SK-N-MC (cell line): ENCODE data around the gene GMNC.
A peak's percentile ranks its signal among the peaks of the same experiment; 100 is the strongest.

ENCODE experiments used
- DNase-seq: peaks from one replicate; pipeline ENCODE4 v3.0.0-alpha.2; 2011; ENCODE audit warnings: low read depth, low spot score
- H3K27ac ChIP-seq: fragments of 200-600 bp; sonication (generic); 2 replicates; pipeline ENCODE4 v1.5.1; 2016; ENCODE audit warnings: mixed run types
- H3K36me3 ChIP-seq: fragments of 200-600 bp; sonication (generic); 2 replicates; pipeline ENCODE4 v1.6.1; 2017; ENCODE audit warnings: antibody characterized with exemption, low read length, mixed read lengths; ENCODE audit not compliant: insufficient read depth
- H3K4me3 ChIP-seq: fragments of 200-600 bp; sonication (generic); 2 replicates; pipeline ENCODE4 v1.5.1; 2016
- H3K9ac ChIP-seq: fragments of 200-600 bp; sonication (generic); 2 replicates; pipeline ENCODE4 v1.8.0; 2017; ENCODE audit warnings: mixed run types, mixed read lengths; ENCODE audit not compliant: insufficient read length
- H3K9me3 ChIP-seq: fragments of 200-600 bp; sonication (generic); 2 replicates; pipeline ENCODE4 v1.6.1; 2017; ENCODE audit warnings: low read depth, mild to moderate bottlenecking, antibody characterized with exemption, low read length, moderate library complexity, mixed read lengths
- EZH2 ChIP-seq: fragments of 200-600 bp; sonication (generic); IDR thresholded peaks from one replicate; pipeline ENCODE4 v1.6.1; 2017; ENCODE audit warnings: antibody characterized with exemption
- FOXP2 ChIP-seq: optimal IDR thresholded peaks from 2 replicates; pipeline ENCODE3; 2011; ENCODE audit warnings: mild to moderate bottlenecking, moderate library complexity; ENCODE audit not compliant: insufficient read depth; ENCODE audit errors: extremely low read length, control extremely low read depth
- POLR2AphosphoS5 ChIP-seq: IDR thresholded peaks from 2 replicates; pipeline ENCODE4 v1.6.1; 2012; ENCODE audit warnings: mild to moderate bottlenecking, low read depth, low read length, borderline replicate concordance

Gene GMNC, protein sequence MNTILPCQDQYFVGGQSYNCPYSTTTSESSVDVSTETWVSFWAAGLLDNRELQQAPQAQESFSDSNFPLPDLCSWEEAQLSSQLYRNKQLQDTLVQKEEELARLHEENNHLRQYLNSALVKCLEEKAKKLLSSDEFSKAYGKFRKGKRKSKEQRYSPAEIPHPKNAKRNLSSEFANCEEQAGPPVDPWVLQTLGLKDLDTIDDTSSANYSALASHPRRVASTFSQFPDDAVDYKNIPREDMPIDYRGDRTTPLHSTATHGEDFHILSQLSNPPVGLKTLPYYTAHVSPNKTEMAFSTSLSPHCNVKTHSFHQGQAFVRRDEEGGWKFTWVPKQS

DNA sequence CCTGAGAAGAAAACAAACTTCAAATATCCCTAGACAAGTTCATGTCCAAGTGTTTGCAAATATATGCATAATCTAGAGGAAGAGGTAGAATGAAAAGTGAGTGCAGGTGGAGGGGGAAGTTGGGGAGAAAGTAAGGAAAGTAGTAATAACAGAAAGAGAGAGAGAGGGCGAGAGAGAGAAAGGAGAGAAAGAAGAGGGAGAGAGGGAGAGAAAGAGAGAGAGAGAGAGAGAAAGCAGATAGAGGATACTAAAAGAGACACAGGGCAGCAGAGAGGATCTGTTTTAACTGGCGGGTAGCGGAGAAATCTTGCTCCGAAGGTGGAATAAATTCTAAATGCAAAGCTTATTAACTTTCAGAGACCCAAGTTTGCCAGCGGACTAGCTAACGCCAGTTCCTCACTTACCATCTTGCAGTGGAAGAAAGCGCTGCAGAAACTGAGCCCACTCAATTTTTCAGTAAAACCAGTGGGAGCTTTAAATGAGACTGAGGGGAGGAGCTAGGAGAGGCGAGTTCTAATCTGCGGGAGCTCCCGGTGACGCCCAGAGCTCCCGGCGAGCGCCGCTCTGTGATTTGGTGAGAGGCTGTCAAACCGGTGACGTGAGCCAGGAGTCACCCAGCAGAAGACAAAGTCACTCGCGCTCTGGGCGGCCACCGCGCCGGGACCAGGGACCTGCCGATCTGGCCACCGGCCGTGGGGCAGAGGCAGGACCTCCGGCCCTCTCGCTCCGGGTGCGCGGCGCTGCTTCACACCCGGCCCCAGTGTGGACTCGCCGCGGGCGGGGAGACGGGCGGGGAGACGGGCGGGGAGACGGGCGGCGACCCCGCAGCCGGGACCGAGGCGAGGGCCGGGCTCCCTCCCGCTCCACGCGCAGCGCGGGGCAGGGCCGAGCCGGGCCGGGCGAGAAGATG, at the start of gene GMNC:
TSS of gene GMNC (minus strand) at position 486 of the 910 bp plus-strand sequence. CDS start at position 407, 79 bp downstream.
- TF ChIP-seq FOXP2 (no peak), POLR2AphosphoS5 (no peak), EZH2 (no peak)
- peak within 1 kb of the TSS; percentile 52 for H3K9ac ChIP-seq
- H3K9me3 ChIP-seq, result no peaks in the 10 kb centered on the region
- no peak within 1 kb of the TSS for H3K27ac ChIP-seq
- H3K36me3 ChIP-seq, result no peaks in the 10 kb centered on the region
- no peak for DNase-seq
- H3K4me3 ChIP-seq, result peak within 1 kb of the TSS; percentile 76

DNA sequence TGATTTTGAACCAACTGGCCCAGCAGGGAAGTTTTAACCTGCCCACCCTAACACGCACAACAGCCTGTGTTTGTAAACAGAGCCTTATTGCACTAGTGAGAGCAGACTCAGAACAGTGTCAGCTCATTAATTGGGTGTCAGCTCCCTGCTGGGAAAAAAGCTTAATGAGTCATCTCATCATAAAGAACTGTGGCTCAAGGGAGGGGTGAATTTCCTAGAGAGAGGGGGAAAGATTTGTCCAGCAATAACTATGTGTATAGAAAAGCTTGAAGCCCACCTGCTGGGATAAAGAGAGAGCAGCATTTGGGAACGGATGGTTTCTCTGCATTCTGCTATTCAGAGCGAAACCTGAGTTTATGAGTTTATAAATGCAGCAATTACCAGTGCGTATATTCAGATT, 48.9 kb upstream of the GMNC start:
- no peak for TF ChIP-seq POLR2AphosphoS5
- TF ChIP-seq FOXP2, result no peak
- DNase-seq, result peak; percentile 5
- no peak overlapping the region for H3K4me3 ChIP-seq
- H3K9ac ChIP-seq, result no peak overlapping the region
- no peak overlapping the region for H3K27ac ChIP-seq
- H3K9me3 ChIP-seq, result no peaks in the 10 kb centered on the region
- H3K36me3 ChIP-seq, result no peaks in the 10 kb centered on the region

DNA sequence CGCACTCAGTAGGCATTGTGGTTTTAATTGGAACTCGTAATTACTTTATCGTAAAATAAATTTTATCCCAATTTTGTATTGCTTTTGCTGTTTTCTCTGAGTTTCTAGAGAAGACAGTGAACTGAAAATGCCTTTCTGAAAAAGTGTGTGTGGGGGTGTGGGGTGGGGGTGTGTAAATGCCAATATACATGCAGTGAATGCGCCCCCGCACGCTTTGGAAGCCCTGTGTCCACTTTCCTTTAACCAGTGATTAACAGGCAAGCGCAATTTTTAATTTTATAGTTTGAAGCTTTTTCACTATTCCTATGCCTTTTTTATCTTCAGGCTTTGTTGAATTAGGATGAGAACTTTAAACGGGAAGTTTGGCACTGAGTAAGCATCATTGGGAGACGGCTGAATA, 47.4 kb upstream of the GMNC start:
- no peak for DNase-seq
- H3K9me3 ChIP-seq, result no peaks in the 10 kb centered on the region
- no peaks in the 10 kb centered on the region for H3K36me3 ChIP-seq
- TF ChIP-seq FOXP2, result no peak
- TF ChIP-seq EZH2, result no peak
- no peak for TF ChIP-seq POLR2AphosphoS5
- no peak overlapping the region for H3K4me3 ChIP-seq
- H3K9ac ChIP-seq, result no peak overlapping the region
- no peak overlapping the region for H3K27ac ChIP-seq

DNA sequence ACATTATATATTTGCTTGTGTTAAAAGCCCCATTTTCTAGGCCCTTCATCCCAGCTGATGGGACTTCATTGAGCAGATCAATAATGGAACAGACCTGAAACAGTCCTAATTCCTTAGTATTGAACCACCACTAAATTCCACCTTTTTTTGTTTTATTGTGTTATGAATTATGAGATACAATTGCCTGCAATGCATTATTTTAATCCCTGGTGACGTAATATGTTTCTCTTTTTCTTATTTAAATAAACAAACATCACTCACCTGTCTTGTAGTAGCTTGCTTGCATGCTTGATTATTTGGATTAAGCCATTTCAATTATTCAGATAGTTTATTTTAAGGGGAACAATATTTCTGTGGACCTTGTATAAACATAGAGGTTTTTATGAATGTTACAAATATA, 40.7 kb upstream of the GMNC start:
- no peak for DNase-seq
- no peaks in the 10 kb centered on the region for H3K36me3 ChIP-seq
- no peak overlapping the region for H3K9ac ChIP-seq
- H3K9me3 ChIP-seq, result no peaks in the 10 kb centered on the region
- H3K27ac ChIP-seq, result no peak overlapping the region
- no peak overlapping the region for H3K4me3 ChIP-seq
- TF ChIP-seq EZH2, result no peak
- no peak for TF ChIP-seq FOXP2
- TF ChIP-seq POLR2AphosphoS5, result no peak

DNA sequence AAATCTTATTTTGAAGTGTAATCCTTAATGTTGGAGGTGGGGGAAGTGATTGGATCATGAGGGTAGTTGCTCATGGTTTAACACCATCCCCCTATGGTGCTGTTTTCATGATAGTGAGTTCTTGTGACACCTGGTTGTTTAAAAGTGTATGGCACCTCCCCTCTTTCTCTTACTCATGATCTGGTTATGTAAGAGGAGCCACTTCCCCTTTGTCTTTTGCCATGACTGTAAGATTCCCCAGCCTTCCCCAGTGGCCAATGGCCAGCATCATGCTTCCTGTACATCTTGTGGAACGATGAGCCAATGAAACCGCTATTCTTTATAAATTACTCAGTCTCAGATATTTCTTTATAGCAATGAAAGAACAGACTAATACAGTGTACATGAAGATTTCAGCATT, 39.8 kb upstream of the GMNC start:
- no peak for DNase-seq
- Histone ChIP-seq H3K27ac (no peak overlapping the region), H3K4me3 (no peak overlapping the region), H3K9ac (no peak overlapping the region), H3K9me3 (no peaks in the 10 kb centered on the region), H3K36me3 (no peaks in the 10 kb centered on the region)
- TF ChIP-seq EZH2 (no peak), POLR2AphosphoS5 (no peak), FOXP2 (no peak)

DNA sequence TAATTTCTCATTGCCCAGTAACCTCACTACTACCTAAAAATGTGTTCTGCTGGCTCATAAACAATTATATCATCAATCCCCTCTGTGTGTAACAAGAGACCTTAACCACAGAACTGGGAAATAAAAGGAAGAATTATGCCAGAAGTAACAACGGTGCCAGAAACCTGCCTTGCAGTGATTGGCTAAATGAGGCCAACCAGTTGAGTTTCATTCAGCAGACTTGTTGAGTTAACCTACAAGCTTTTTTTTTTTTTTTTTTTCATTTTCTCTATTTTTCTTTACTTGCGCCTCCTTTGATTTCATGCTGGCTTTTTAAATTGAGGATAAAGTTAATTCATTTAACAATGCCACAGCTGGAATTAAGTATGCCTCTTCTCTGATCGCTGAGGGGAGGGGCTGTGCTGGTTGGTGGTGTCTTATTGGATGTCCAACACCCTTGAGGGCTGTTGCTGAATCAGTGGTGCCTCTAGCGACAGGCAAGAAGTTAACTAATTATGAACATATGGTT, 30.0 kb upstream of the GMNC start:
- H3K9me3 ChIP-seq, result no peaks in the 10 kb centered on the region
- H3K9ac ChIP-seq, result no peak overlapping the region
- no peak for TF ChIP-seq FOXP2
- TF ChIP-seq POLR2AphosphoS5, result no peak
- TF ChIP-seq EZH2, result no peak
- no peak for DNase-seq
- H3K4me3 ChIP-seq, result no peak overlapping the region
- no peaks in the 10 kb centered on the region for H3K36me3 ChIP-seq
- H3K27ac ChIP-seq, result no peak overlapping the region

DNA sequence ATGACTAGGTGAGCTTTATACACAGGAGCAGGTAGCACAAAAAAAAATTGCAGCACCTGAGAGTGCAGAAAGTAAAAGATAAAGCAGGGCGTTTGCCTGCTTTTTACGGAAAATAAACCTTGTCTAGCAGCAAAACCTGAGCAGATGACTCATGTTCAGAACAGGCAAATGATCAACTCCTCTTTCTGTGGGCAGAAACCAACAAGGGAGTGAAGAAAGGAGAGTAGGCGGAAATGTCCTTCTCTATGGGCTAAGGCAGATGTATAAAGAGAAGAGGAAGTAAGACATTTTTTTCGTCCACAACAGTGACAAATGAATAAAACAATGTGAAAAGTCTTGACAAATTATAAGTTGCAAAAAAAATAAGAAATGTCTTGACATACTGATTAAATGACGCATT, 24.5 kb upstream of the GMNC start:
- Histone ChIP-seq H3K36me3 (no peaks in the 10 kb centered on the region), H3K9ac (no peak overlapping the region), H3K4me3 (no peak overlapping the region), H3K27ac (no peak overlapping the region), H3K9me3 (no peaks in the 10 kb centered on the region)
- TF ChIP-seq EZH2 (no peak), FOXP2 (no peak), POLR2AphosphoS5 (no peak)
- DNase-seq, result no peak
